ENCODE data around the gene TLE1.

The TLE1 gene

DNA sequence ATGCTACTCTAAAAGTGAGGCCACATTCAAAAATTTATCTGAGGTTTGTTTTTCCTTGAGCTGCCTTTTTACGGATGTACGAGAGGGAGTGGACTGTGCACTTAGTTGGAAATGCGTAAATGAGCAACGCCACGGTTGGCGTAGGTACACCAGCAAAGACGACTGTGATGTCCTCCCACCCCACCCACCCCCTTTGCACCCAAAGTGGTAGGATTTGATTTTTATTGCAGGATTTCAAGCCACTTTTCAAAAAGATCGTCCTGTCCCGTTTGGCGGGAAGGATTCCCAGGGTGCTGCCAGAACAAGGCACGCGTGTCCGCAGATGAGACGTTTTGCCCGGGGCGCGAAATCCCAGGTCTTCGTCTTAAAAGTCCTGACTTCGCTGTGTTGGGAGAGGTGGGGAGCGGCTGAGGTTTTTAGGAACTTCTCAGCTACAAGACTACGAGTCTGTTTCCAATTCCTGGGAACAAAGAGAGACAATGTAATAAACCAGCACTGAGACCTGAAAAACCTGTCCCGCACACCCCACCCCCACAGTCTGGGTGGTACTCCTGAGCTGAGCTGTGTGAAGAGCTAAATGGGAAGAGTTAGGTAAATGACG, 1.0 kb upstream of the TLE1 start:
- no peak for TF ChIP-seq SIN3A (IDR thresholded peaks at IDR 0.05; ENCODE audit: borderline replicate concordance, insufficient read depth, low read length)
- no peak for TF ChIP-seq TAF1 (IDR thresholded peaks at IDR 0.05; ENCODE audit: borderline replicate concordance, insufficient read depth, low read length)
- TF ChIP-seq POLR2AphosphoS5 (IDR thresholded peaks at IDR 0.05; ENCODE audit: low read depth, low read length), result no peak
- TF ChIP-seq, protein P1, sequence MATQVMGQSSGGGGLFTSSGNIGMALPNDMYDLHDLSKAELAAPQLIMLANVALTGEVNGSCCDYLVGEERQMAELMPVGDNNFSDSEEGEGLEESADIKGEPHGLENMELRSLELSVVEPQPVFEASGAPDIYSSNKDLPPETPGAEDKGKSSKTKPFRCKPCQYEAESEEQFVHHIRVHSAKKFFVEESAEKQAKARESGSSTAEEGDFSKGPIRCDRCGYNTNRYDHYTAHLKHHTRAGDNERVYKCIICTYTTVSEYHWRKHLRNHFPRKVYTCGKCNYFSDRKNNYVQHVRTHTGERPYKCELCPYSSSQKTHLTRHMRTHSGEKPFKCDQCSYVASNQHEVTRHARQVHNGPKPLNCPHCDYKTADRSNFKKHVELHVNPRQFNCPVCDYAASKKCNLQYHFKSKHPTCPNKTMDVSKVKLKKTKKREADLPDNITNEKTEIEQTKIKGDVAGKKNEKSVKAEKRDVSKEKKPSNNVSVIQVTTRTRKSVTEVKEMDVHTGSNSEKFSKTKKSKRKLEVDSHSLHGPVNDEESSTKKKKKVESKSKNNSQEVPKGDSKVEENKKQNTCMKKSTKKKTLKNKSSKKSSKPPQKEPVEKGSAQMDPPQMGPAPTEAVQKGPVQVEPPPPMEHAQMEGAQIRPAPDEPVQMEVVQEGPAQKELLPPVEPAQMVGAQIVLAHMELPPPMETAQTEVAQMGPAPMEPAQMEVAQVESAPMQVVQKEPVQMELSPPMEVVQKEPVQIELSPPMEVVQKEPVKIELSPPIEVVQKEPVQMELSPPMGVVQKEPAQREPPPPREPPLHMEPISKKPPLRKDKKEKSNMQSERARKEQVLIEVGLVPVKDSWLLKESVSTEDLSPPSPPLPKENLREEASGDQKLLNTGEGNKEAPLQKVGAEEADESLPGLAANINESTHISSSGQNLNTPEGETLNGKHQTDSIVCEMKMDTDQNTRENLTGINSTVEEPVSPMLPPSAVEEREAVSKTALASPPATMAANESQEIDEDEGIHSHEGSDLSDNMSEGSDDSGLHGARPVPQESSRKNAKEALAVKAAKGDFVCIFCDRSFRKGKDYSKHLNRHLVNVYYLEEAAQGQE (IDR thresholded peaks at IDR 0.05; ENCODE audit: insufficient read depth in 1 of 2, low read depth in 2 of 2, low read length in 2 of 2), result no peak
- TF ChIP-seq FOXP2 (optimal IDR thresholded peaks at IDR 0.05; ENCODE audit: borderline replicate concordance, extremely low read depth, extremely low read length, insufficient read depth), result no peak

DNA sequence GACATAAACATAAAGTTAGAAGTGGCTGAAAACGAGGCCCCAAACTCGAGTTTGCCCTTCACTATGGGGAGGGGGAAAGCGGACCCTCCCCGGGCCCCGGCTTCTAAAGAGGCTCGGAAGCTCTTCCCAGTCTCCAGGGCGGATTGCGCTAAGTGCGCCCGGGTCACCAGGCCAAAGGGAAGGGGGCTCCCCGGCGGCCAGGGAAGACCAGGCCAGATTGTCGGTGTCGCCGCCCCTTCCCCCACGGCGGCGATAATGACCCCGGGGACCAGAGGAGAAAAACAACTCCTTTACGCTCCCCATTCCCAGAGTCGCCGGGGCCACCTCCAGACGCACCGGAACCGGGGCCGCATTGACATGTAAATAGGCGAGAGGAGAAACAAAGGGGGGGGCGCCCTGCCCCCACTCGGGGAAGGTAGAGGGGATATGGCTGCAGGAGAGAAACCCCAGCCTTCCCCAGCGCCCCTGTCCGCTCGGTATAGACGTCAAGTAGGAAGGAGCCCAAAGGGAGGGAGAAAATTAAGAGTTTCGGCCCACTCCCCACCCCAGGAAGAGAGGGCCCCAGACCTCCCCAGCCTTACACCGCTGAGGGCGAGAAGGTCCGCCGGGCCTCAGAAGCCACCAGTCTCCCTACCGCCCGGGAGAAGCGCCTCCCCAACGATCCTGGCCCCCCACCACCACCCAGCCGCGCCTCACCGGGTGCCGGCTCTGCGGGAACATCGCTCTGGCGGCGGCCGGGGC, 1.7 kb downstream of the TLE1 start:
- TF ChIP-seq TAF1 (IDR thresholded peaks at IDR 0.05; ENCODE audit: borderline replicate concordance, insufficient read depth, low read length) (no peak), POLR2AphosphoS5 (IDR thresholded peaks at IDR 0.05; ENCODE audit: low read depth, low read length) (no peak), FOXP2 (optimal IDR thresholded peaks at IDR 0.05; ENCODE audit: borderline replicate concordance, extremely low read depth, extremely low read length, insufficient read depth) (no peak), SIN3A (IDR thresholded peaks at IDR 0.05; ENCODE audit: borderline replicate concordance, insufficient read depth, low read length) (no peak)
- TF ChIP-seq, protein P1 (IDR thresholded peaks at IDR 0.05; ENCODE audit: insufficient read depth in 1 of 2, low read depth in 2 of 2, low read length in 2 of 2), result no peak

DNA sequence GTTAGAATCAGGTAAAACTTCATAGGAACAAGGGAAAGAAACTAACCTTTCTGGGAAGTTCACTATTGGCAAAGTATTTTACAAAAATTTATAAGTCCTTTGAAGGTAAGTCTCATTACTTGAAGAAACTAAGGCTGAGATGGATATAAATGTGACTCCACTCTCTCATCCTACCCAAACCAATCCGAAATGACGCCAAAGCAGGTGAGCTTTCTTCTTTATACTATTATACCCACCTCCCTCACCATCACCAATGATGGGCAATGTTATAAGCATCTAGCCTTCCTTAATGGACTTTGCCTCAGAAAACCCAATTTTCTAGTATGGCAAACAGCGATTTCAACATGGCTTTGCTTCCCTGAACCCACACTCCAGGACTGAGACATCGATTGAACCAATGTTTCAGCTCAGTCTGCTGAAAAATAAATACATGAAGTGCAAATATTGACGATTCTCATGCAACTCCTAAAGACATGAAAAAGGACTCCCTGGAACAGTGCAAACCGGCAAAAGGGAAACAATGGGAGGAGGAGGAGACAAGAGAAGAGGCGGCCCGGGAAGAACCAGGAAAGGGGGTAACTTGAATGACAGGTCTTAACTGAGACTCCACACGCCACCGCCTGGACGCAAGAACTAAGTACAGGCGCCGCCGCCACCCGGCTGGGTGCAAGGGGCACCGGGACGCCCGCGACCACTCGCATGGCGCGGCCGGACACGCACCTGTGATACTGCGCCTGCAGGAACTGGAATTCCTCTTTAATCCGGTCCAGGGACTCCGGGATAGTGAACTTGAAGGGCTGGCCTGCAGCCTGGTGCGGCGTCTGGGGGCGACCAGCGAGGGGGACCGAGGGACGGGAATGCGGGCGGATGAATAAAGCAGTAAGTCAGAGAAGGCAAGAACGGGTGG, 2.5 kb downstream of the TLE1 start:
- TF ChIP-seq FOXP2 (optimal IDR thresholded peaks at IDR 0.05; ENCODE audit: borderline replicate concordance, extremely low read depth, extremely low read length, insufficient read depth) (no peak), POLR2AphosphoS5 (IDR thresholded peaks at IDR 0.05; ENCODE audit: low read depth, low read length) (no peak), TAF1 (IDR thresholded peaks at IDR 0.05; ENCODE audit: borderline replicate concordance, insufficient read depth, low read length) (0 out of 2 replicates have a peak, but pooled peaks have one; percentile 12), SIN3A (IDR thresholded peaks at IDR 0.05; ENCODE audit: borderline replicate concordance, insufficient read depth, low read length) (no peak)
- TF ChIP-seq, protein P1 (IDR thresholded peaks at IDR 0.05; ENCODE audit: insufficient read depth in 1 of 2, low read depth in 2 of 2, low read length in 2 of 2), result no peak

DNA sequence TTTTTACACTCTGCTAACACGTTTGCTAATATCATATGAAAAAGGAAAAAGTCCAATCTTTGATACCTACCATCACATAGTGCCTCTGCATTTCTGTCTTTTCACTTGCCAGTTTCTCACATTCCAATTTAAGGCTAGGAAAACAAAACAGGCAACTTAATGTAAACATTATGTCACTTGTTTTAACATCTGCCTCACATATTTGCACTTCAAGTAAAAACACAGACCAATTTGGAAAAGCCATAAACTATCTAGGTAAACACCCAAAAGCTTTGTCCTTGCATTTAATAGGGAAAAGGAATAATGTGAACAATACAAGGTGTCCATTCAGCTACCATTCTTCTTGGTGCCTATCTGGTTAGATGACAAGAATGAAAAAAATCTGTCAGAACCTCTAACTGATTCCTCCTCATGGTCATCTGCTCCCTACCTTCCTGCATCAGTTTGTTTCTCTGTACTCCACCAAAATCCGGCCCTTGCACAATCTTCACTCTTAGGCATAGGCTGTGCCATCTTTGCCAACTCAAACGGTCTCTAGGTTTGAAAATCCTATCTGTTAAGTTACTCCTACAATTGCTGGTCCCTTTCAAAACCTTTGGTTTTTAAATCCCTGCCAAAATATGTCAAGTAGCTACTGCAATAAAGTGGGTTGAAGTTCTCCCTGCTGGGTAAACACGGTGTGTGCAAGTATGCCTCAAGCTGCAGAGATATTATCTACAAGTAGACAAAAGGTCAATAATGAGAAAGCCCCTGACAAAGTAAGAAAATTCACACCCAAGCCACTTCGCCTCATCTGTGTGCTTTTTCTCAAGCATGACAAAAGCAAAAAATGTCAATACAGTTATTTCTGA, 3.4 kb downstream of the TLE1 start:
- TF ChIP-seq SIN3A (IDR thresholded peaks at IDR 0.05; ENCODE audit: borderline replicate concordance, insufficient read depth, low read length), result no peak
- no peak for TF ChIP-seq POLR2AphosphoS5 (IDR thresholded peaks at IDR 0.05; ENCODE audit: low read depth, low read length)
- no peak for TF ChIP-seq FOXP2 (optimal IDR thresholded peaks at IDR 0.05; ENCODE audit: borderline replicate concordance, extremely low read depth, extremely low read length, insufficient read depth)
- no peak for TF ChIP-seq TAF1 (IDR thresholded peaks at IDR 0.05; ENCODE audit: borderline replicate concordance, insufficient read depth, low read length)
- TF ChIP-seq, protein P1 (IDR thresholded peaks at IDR 0.05; ENCODE audit: insufficient read depth in 1 of 2, low read depth in 2 of 2, low read length in 2 of 2), result no peak

Data from PFSK-1 (cell line).